HCT116 (cell line): ENCODE results near the gene ARNT2.

ENCODE experiments used
- EZH2 ChIP-seq: fragments of 200-600 bp; sonication (generic); IDR thresholded peaks from 2 replicates; pipeline ENCODE4 v1.6.1; 2017; ENCODE audit warnings: antibody characterized with exemption, mixed run types
- EZH2phosphoT487 ChIP-seq: fragments of 200-600 bp; IDR thresholded peaks from 2 replicates; pipeline ENCODE4 v1.6.1; 2018; ENCODE audit warnings: antibody characterized with exemption, borderline replicate concordance
- POLR2A ChIP-seq: IDR thresholded peaks from 2 replicates; pipeline ENCODE4 v1.7.0; 2011; ENCODE audit warnings: borderline replicate concordance; ENCODE audit not compliant: insufficient read depth, insufficient read length; ENCODE audit errors: extremely low read depth
- POLR2AphosphoS5 ChIP-seq: IDR thresholded peaks from 2 replicates; pipeline ENCODE4 v1.6.1; 2011; ENCODE audit warnings: mild to moderate bottlenecking, low read depth, low read length, moderate library complexity
- RAD21 ChIP-seq: IDR thresholded peaks from 2 replicates; pipeline ENCODE4 v1.6.1; 2012; ENCODE audit warnings: low read depth, mild to moderate bottlenecking
- TCF7L2 ChIP-seq: IDR thresholded peaks from 2 replicates; pipeline ENCODE4 v1.7.0; 2011; ENCODE audit warnings: borderline replicate concordance, inconsistent platforms; ENCODE audit not compliant: insufficient read depth, insufficient read length; ENCODE audit errors: extremely low read depth
- YY1 ChIP-seq: IDR thresholded peaks from 2 replicates; pipeline ENCODE4 v1.6.1; 2011; ENCODE audit warnings: low read length, low read depth, moderate library complexity, mild to moderate bottlenecking; ENCODE audit not compliant: insufficient replicate concordance; ENCODE audit errors: extremely low read depth
- ZFX ChIP-seq: fragments of 450-650 bp; IDR thresholded peaks from 2 replicates; pipeline ENCODE4 v1.6.1; 2017
- TF ChIP-seq, protein P1 (sequence below), 3 experiments: fragments of 200-600 bp in 1 of 3; sonication (generic) in 1 of 3; IDR thresholded peaks in 2 of 3; conservative IDR thresholded peaks in 1 of 3; 2 replicates each; pipeline ENCODE4 v1.5.1; 2012 to 2017; ENCODE audit warnings: low read depth in 2 of 3, low read length in 2 of 3, antibody characterized with exemption in 1 of 3, borderline replicate concordance in 1 of 3, control low read depth in 1 of 3, mild to moderate bottlenecking in 1 of 3, mixed read lengths in 1 of 3, mixed run types in 1 of 3, moderate library complexity in 1 of 3; ENCODE audit not compliant: insufficient read depth in 1 of 3
- TF ChIP-seq, protein P2 (sequence below): IDR thresholded peaks from 2 replicates; pipeline ENCODE4 v1.6.1; 2012; ENCODE audit warnings: low read depth
- TF ChIP-seq, protein P3 (sequence below): IDR thresholded peaks from 2 replicates; pipeline ENCODE4 v1.6.1; 2011; ENCODE audit warnings: mild to moderate bottlenecking, low read length, moderate library complexity; ENCODE audit not compliant: insufficient replicate concordance; ENCODE audit errors: extremely low read depth
- TF ChIP-seq, protein P4 (sequence below): IDR thresholded peaks from 2 replicates; pipeline ENCODE4 v1.6.1; 2012

DNA sequence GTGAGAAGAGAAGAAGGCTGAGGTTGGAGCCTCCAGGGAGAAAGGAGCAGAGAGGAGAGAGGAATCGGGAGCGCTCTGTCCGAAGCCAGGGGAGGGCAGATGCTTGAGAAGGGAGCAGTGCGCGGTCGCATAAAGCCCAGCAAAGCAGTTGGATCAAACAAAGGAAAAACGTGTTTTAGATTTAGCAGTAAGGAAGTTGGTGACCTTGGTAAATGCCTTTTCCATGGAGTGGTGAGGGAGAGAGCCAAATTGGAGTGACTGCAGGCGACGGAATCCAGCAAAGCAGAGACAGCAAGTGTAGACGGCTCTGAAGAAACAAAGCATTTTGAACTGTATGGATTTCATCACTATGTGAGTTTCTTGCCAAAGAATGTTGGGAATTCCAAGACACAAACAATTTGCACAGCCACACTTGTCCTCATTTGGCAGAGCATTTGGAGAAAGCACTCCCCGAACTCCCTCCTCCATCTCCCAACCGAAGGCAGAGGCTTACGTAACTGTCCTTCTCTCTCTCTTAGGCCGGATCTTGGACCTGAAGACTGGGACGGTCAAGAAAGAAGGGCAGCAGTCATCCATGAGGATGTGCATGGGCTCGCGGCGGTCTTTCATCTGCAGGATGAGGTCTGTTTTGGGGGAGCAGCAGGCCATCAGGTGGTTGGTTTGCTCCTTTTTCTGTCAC, 103.6 kb downstream of the ARNT2 start:
- TF ChIP-seq TCF7L2 (no peak), EZH2 (no peak), YY1 (no peak), POLR2A (no peak), ZFX (no peak), POLR2AphosphoS5 (no peak), RAD21 (no peak), EZH2phosphoT487 (no peak)
- TF ChIP-seq, protein P1, sequence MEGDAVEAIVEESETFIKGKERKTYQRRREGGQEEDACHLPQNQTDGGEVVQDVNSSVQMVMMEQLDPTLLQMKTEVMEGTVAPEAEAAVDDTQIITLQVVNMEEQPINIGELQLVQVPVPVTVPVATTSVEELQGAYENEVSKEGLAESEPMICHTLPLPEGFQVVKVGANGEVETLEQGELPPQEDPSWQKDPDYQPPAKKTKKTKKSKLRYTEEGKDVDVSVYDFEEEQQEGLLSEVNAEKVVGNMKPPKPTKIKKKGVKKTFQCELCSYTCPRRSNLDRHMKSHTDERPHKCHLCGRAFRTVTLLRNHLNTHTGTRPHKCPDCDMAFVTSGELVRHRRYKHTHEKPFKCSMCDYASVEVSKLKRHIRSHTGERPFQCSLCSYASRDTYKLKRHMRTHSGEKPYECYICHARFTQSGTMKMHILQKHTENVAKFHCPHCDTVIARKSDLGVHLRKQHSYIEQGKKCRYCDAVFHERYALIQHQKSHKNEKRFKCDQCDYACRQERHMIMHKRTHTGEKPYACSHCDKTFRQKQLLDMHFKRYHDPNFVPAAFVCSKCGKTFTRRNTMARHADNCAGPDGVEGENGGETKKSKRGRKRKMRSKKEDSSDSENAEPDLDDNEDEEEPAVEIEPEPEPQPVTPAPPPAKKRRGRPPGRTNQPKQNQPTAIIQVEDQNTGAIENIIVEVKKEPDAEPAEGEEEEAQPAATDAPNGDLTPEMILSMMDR (IDR thresholded peaks at IDR 0.05 in 2 of 3, conservative IDR thresholded peaks at IDR 0.05 in 1 of 3; ENCODE audit: borderline replicate concordance in 1 of 3, insufficient read depth in 1 of 3, low read depth in 2 of 3, low read length in 2 of 3): no peak
- TF ChIP-seq, protein P2, sequence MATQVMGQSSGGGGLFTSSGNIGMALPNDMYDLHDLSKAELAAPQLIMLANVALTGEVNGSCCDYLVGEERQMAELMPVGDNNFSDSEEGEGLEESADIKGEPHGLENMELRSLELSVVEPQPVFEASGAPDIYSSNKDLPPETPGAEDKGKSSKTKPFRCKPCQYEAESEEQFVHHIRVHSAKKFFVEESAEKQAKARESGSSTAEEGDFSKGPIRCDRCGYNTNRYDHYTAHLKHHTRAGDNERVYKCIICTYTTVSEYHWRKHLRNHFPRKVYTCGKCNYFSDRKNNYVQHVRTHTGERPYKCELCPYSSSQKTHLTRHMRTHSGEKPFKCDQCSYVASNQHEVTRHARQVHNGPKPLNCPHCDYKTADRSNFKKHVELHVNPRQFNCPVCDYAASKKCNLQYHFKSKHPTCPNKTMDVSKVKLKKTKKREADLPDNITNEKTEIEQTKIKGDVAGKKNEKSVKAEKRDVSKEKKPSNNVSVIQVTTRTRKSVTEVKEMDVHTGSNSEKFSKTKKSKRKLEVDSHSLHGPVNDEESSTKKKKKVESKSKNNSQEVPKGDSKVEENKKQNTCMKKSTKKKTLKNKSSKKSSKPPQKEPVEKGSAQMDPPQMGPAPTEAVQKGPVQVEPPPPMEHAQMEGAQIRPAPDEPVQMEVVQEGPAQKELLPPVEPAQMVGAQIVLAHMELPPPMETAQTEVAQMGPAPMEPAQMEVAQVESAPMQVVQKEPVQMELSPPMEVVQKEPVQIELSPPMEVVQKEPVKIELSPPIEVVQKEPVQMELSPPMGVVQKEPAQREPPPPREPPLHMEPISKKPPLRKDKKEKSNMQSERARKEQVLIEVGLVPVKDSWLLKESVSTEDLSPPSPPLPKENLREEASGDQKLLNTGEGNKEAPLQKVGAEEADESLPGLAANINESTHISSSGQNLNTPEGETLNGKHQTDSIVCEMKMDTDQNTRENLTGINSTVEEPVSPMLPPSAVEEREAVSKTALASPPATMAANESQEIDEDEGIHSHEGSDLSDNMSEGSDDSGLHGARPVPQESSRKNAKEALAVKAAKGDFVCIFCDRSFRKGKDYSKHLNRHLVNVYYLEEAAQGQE: no peak
- TF ChIP-seq, protein P3, sequence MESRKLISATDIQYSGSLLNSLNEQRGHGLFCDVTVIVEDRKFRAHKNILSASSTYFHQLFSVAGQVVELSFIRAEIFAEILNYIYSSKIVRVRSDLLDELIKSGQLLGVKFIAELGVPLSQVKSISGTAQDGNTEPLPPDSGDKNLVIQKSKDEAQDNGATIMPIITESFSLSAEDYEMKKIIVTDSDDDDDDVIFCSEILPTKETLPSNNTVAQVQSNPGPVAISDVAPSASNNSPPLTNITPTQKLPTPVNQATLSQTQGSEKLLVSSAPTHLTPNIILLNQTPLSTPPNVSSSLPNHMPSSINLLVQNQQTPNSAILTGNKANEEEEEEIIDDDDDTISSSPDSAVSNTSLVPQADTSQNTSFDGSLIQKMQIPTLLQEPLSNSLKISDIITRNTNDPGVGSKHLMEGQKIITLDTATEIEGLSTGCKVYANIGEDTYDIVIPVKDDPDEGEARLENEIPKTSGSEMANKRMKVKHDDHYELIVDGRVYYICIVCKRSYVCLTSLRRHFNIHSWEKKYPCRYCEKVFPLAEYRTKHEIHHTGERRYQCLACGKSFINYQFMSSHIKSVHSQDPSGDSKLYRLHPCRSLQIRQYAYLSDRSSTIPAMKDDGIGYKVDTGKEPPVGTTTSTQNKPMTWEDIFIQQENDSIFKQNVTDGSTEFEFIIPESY: no peak
- TF ChIP-seq, protein P4, sequence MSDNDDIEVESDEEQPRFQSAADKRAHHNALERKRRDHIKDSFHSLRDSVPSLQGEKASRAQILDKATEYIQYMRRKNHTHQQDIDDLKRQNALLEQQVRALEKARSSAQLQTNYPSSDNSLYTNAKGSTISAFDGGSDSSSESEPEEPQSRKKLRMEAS: no peak
